Brain microvascular endothelial cell (primary cell): Measurements from ENCODE around the gene CDK14.
A peak's percentile ranks its signal among the peaks of the same experiment; 100 is the strongest.

ENCODE experiments used
- DNase-seq: peaks from one replicate; pipeline ENCODE4 v3.0.0-alpha.2; 2020
- H3K27ac ChIP-seq: fragments of 250-450 bp; sonication (Bioruptor Pico); 2 replicates; pipeline ENCODE4 v1.5.1; 2020; ENCODE audit warnings: mild to moderate bottlenecking, moderate library complexity
- H3K27me3 ChIP-seq: fragments of 250-450 bp; sonication (Bioruptor Pico); replicated peaks from 2 replicates; pipeline ENCODE4 v1.5.1; 2020; ENCODE audit warnings: mild to moderate bottlenecking
- H3K36me3 ChIP-seq: fragments of 250-450 bp; sonication (Bioruptor Pico); replicated peaks from 2 replicates; pipeline ENCODE4 v1.5.1; 2020; ENCODE audit warnings: mild to moderate bottlenecking
- H3K4me3 ChIP-seq: 2 replicates; pipeline ENCODE4 v1.5.1; 2011; ENCODE audit warnings: low read depth, mild to moderate bottlenecking, control low read depth, low read length, moderate library complexity
- CTCF ChIP-seq: IDR thresholded peaks from 2 replicates; pipeline ENCODE4 v1.5.1; 2011; ENCODE audit warnings: low read depth, mild to moderate bottlenecking, moderate library complexity, low read length, control low read depth, inconsistent platforms; ENCODE audit errors: missing control alignments
- in situ Hi-C: cut with HindIII; loops from 2 replicates; pipeline ENCODE4 v1.10.0; 2017; ENCODE audit warnings: low sequenced_read_pairs, low pct_ligation_motif_present

Gene CDK14

GRCh38 chr7:90715067-90715466 lies 118.9 kb downstream of the CDK14 start:
- H3K36me3 ChIP-seq, result no peaks in the 10 kb centered on the region
- no peak overlapping the region for H3K4me3 ChIP-seq
- DNase-seq, result no peak
- no peak overlapping the region for H3K27ac ChIP-seq
- in situ Hi-C loops, result no loop called here
- TF ChIP-seq CTCF, result no peak
- H3K27me3 ChIP-seq, result no peaks in the 10 kb centered on the region

DNA sequence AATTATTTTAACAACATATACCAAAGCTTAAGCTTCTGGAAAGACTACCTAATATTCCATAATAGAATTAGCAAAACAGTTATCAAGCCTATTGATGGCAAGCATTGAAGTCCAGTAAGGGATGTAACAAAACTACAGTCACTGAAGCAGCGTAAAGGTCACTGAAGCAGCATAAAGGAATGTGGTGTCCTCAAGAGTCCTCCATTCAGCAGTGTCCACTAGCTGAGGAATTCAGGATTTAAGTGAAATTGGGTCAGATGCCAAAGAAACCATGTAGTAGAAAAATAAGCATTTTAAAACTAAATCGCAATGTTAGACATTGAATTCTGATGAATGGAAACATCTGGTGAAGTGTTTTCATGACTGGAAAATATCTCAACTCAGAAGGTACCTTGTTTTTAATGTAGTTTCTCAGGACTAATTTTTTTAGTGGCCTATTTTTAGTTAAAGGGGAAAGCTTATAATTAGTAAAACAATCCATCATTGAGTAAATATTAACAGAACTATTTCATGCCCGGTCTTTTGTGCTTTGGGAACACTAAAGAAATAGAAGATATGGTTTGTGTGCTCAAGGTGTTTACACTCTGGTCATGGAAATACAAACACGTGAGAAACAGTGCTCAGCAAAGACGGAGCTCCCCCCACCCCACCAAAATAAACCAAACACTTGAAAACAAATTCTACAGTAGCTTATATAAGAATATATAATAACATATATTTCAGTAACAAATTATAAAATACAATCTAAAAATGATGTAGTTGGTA lies 121.4 kb downstream of the CDK14 start:
- Histone ChIP-seq H3K4me3 (no peak overlapping the region), H3K27ac (no peak overlapping the region), H3K36me3 (no peaks in the 10 kb centered on the region), H3K27me3 (no peaks in the 10 kb centered on the region)
- peak; percentile 52 for DNase-seq
- in situ Hi-C loops, result no loop called here
- TF ChIP-seq CTCF, result no peak

DNA sequence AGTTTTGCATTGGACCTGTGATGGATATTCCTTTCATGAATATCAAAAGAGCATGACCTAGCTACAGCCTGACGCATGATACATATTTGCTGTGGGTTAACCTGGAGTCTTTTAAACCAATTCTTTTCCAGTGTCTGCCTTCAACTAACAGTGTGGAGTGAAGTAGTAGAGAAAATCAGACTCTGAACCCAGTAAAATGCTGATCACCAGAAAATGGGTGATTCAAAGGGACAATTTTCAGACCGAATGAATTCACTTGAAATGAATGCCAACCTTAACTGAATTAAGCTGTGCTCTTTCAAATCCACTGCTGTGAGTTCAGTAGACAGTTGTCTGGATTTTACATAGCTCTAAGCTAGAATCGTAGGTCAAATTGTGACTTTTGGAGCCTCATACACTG lies 123.0 kb downstream of the CDK14 start:
- Histone ChIP-seq H3K4me3 (no peak overlapping the region), H3K27me3 (no peaks in the 10 kb centered on the region), H3K36me3 (no peaks in the 10 kb centered on the region), H3K27ac (no peak overlapping the region)
- in situ Hi-C loops, result no loop called here
- TF ChIP-seq CTCF, result no peak
- DNase-seq, result no peak

DNA sequence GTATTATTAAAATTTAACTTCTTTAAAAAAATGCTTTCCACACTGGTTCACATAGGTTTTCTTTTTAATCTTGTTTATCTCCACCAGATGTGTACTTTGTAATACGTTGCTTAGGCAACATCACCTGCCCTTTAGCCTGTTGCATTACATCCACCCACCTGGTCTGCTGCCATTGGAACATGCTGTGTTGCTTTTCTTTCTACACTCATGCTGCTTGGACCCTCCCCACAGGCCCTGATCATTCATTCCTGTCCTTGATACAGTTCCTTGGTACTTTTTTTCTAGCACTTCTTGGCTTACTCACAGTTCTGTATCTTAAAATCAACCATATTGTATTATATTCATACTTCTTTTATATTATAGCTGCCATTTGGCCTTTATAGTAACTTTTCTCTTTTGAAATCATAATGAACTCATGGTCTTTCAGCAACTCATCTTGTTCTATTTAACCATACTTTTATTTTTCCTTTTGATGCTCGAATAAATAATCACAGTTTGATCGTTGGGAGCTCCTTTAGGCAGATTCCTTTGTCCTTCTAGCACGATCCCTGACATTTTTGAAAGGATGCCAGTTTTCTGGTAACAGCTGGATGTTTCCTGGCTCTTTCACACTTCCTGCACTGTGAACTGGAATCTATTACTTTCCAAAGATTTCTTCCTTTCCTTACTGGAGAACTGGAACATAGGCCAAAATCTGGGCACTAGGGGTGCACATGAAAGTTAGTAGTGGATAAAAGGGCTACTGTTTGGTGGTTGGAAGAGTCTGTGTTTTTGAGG lies 125.1 kb downstream of the CDK14 start:
- H3K27me3 ChIP-seq, result no peaks in the 10 kb centered on the region
- peak; percentile 63 for DNase-seq
- peak overlapping the region; percentile 49 for H3K27ac ChIP-seq
- TF ChIP-seq CTCF, result no peak
- no peak overlapping the region for H3K4me3 ChIP-seq
- no peaks in the 10 kb centered on the region for H3K36me3 ChIP-seq
- in situ Hi-C loops, result no loop called here

- H3K27ac ChIP-seq, result no peak overlapping the region
- H3K36me3 ChIP-seq, result no peaks in the 10 kb centered on the region
- H3K4me3 ChIP-seq, result no peak overlapping the region
- in situ Hi-C loops, result no loop called here
- H3K27me3 ChIP-seq, result no peaks in the 10 kb centered on the region
- no peak for TF ChIP-seq CTCF
- no peak for DNase-seq
Observed at GRCh38 chr7:90721869-90722431, 125.8 kb downstream of the CDK14 start.
